ENCODE measurements around the gene MAP1B. TPM values are rescaled to one million over a fixed set of nuclear protein-coding genes. Genes with fewer than 3 reads are reported as not detected.

MAP1B gene
- total and polyA plus RNA-seq, 10 of the 15 experiments (the other 5 are each of a cell fraction or from before 2014, with no cell fraction given) = 0.02 to 0.81 (median 0.06) TPM; not detected in 1

DNA sequence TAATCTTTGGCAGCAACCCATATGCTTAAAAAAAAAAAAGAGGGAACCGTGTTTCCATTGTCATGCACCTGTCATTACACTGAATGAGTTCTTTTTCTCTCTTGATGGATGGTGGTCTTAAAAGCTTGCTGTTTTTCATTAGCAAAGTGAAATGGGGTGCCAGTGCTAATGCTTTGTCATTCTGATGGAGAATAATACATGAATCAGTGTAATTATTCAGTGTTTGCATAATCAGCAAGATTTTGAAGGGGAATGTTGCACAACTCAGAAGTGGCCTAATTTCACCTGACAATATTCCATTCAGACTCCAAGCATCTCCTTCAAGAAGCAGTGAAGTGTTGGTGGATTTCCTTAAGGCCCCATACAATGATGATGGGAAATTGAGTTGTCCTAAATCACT is 38.1 kb downstream of the MAP1B start:
- no peak for TF ChIP-seq KAT2A (conservative IDR thresholded peaks at IDR 0.05; ENCODE audit: control insufficient read depth, low read depth, low read length)
- no peak for TF ChIP-seq RFX5 (IDR thresholded peaks at IDR 0.05; ENCODE audit: low read depth, low read length)
- Histone ChIP-seq H2AFZ (ENCODE audit: control insufficient read depth, low read depth, low read length) (no peak overlapping the region), H3K4me2 (ENCODE audit: control insufficient read depth, insufficient read depth) (no peak overlapping the region), H3K79me2 (ENCODE audit: control insufficient read depth, insufficient read depth, low read length) (no peaks in the 10 kb centered on the region), H3K27ac (ENCODE audit: control insufficient read depth, insufficient read depth) (no peak overlapping the region), H3K4me1 (ENCODE audit: control insufficient read depth, insufficient read depth, low read length) (no peaks in the 10 kb centered on the region), H3K27me3 (replicated peaks in 1 of 2; ENCODE audit: control insufficient read depth in 2 of 2, insufficient read depth in 2 of 2, low read length in 1 of 2) (no peaks in the 10 kb centered on the region; a peak in 1 of 4 replicates), H3K9ac (ENCODE audit: control insufficient read depth, insufficient read depth, low read length) (no peak overlapping the region), H4K20me1 (ENCODE audit: control insufficient read depth, insufficient read depth) (no peaks in the 10 kb centered on the region), H3K36me3 (ENCODE audit: control insufficient read depth in 2 of 2, insufficient read depth in 2 of 2, low read length in 1 of 2) (no peaks in the 10 kb centered on the region), H3K9me3 (replicated peaks; ENCODE audit: control insufficient read depth, insufficient read depth, low read length) (no peaks in the 10 kb centered on the region), H3K4me3 (no peak overlapping the region)
- FAIRE-seq (no peak), DNase-seq (ENCODE audit: low read depth, low spot score) (no peak), ATAC-seq (no peak)
- RAD21 ChIA-PET (ENCODE audit: unreplicated experiment) = no interaction called here
- POLR2A ChIA-PET = no interaction called here
- CTCF ChIA-PET = interaction anchor here (1.5 kb wide), 1 partner anchor 126 kb away, joined by 3 read pairs; no protein-coding TSS in a partner anchor
- SMC1A ChIA-PET (ENCODE audit: uncharacterized antibody, unreplicated experiment) = interaction anchor here (1.2 kb wide), 1 partner anchor 100 kb away, joined by 3 read pairs; no protein-coding TSS in a partner anchor
- intact Hi-C loops (cut with micrococcal nuclease; ENCODE audit: unreplicated experiment) = no loop called here
- no TSS peak for BruUV-seq (replicated peaks)
- WGBS (ENCODE audit: insufficient coverage, insufficient replicate concordance, low lambda C conversion rate, missing lambda C conversion rate) = 30% methylated on average over 1 of the region's 1 CpG
- in situ Hi-C loops (cut with MboI) = no loop called here

DNA sequence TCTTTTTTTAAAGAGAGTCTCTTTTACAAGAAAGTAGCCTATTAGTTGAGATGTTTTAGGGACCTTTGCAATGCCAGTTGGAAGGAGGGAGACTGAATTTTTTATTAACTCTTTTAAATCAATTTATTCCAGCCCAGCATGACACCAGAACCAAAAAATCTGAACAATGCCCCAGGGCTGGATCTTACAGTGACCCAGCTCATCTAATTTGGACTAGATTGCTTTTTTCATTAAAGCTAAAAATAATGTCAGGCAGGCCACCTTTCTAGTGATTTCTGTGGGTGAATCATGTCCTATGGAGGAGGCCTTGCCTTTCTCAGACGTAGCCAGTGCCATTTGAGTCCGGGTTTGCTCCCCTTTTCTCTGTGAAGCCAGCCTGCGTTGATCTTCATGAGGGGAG is 38.8 kb downstream of the MAP1B start:
- Histone ChIP-seq H3K27ac (ENCODE audit: control insufficient read depth, insufficient read depth) (no peak overlapping the region), H3K27me3 (replicated peaks in 1 of 2; ENCODE audit: control insufficient read depth in 2 of 2, insufficient read depth in 2 of 2, low read length in 1 of 2) (no peaks in the 10 kb centered on the region; a peak in 1 of 4 replicates), H3K9ac (ENCODE audit: control insufficient read depth, insufficient read depth, low read length) (no peak overlapping the region), H3K79me2 (ENCODE audit: control insufficient read depth, insufficient read depth, low read length) (no peaks in the 10 kb centered on the region), H3K4me3 (no peak overlapping the region), H3K4me2 (ENCODE audit: control insufficient read depth, insufficient read depth) (no peak overlapping the region), H3K4me1 (ENCODE audit: control insufficient read depth, insufficient read depth, low read length) (no peaks in the 10 kb centered on the region), H2AFZ (ENCODE audit: control insufficient read depth, low read depth, low read length) (no peak overlapping the region), H3K36me3 (ENCODE audit: control insufficient read depth in 2 of 2, insufficient read depth in 2 of 2, low read length in 1 of 2) (no peaks in the 10 kb centered on the region), H4K20me1 (ENCODE audit: control insufficient read depth, insufficient read depth) (no peaks in the 10 kb centered on the region), H3K9me3 (replicated peaks; ENCODE audit: control insufficient read depth, insufficient read depth, low read length) (no peaks in the 10 kb centered on the region)
- ChIA-PET RAD21 (ENCODE audit: unreplicated experiment) (no interaction called here), CTCF (no interaction called here), POLR2A (no interaction called here), SMC1A (ENCODE audit: uncharacterized antibody, unreplicated experiment) (interaction anchor here (1.2 kb wide), 1 partner anchor 99 kb away, joined by 3 read pairs; no protein-coding TSS in a partner anchor)
- DNase-seq (ENCODE audit: low read depth, low spot score) (no peak), ATAC-seq (no peak), FAIRE-seq (no peak)
- WGBS (ENCODE audit: insufficient coverage, insufficient replicate concordance, low lambda C conversion rate, missing lambda C conversion rate) = 56% methylated on average over 3 of the region's 3 CpGs
- intact Hi-C loops (cut with micrococcal nuclease; ENCODE audit: unreplicated experiment) = no loop called here
- no TSS peak for BruUV-seq (replicated peaks)
- in situ Hi-C loops (cut with MboI) = no loop called here
- TF ChIP-seq ESRRA (IDR thresholded peaks at IDR 0.05; ENCODE audit: low read length) (no peak), BHLHE40 (IDR thresholded peaks at IDR 0.05; ENCODE audit: borderline replicate concordance in 1 of 2, low read depth in 2 of 2, low read length in 1 of 2) (no peak), MYB (IDR thresholded peaks at IDR 0.05; ENCODE audit: borderline replicate concordance, low read depth, low read length) (no peak), SMC3 (IDR thresholded peaks at IDR 0.05; ENCODE audit: borderline replicate concordance, low read length) (no peak), MTA2 (IDR thresholded peaks at IDR 0.05; ENCODE audit: low read depth) (no peak), PAX8 (IDR thresholded peaks at IDR 0.05) (no peak), ASH2L (IDR thresholded peaks at IDR 0.05; ENCODE audit: borderline replicate concordance, low read depth) (no peak), SREBF2 (IDR thresholded peaks at IDR 0.05; ENCODE audit: low read length) (no peak), RBBP5 (conservative IDR thresholded peaks at IDR 0.05) (no peak), CEBPB (IDR thresholded peaks at IDR 0.05; ENCODE audit: borderline replicate concordance in 1 of 2, low read depth in 2 of 2, low read length in 2 of 2) (no peak), SP1 (IDR thresholded peaks at IDR 0.05; ENCODE audit: low read depth, low read length) (no peak)
- TF ChIP-seq, protein P1, sequence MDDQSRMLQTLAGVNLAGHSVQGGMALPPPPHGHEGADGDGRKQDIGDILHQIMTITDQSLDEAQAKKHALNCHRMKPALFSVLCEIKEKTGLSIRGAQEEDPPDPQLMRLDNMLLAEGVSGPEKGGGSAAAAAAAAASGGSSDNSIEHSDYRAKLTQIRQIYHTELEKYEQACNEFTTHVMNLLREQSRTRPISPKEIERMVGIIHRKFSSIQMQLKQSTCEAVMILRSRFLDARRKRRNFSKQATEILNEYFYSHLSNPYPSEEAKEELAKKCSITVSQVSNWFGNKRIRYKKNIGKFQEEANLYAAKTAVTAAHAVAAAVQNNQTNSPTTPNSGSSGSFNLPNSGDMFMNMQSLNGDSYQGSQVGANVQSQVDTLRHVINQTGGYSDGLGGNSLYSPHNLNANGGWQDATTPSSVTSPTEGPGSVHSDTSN (IDR thresholded peaks at IDR 0.05; ENCODE audit: insufficient replicate concordance, low read depth, low read length) = no peak
- TF ChIP-seq, protein P2, sequence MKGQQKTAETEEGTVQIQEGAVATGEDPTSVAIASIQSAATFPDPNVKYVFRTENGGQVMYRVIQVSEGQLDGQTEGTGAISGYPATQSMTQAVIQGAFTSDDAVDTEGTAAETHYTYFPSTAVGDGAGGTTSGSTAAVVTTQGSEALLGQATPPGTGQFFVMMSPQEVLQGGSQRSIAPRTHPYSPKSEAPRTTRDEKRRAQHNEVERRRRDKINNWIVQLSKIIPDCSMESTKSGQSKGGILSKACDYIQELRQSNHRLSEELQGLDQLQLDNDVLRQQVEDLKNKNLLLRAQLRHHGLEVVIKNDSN (IDR thresholded peaks at IDR 0.05; ENCODE audit: borderline replicate concordance, extremely low read length, insufficient read depth, low read depth, low read length) = no peak
- TF ChIP-seq, protein P3, sequence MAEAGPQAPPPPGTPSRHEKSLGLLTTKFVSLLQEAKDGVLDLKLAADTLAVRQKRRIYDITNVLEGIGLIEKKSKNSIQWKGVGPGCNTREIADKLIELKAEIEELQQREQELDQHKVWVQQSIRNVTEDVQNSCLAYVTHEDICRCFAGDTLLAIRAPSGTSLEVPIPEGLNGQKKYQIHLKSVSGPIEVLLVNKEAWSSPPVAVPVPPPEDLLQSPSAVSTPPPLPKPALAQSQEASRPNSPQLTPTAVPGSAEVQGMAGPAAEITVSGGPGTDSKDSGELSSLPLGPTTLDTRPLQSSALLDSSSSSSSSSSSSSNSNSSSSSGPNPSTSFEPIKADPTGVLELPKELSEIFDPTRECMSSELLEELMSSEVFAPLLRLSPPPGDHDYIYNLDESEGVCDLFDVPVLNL (IDR thresholded peaks at IDR 0.05; ENCODE audit: low read depth, low read length) = no peak

All from GM12878 (cell line).